Posterior cingulate gyrus (tissue), 11 donors: ENCODE results near the gene SYCP3.

Source experiments
- DNase-seq, 10 donors: peaks; one replicate each; pipeline versions ENCODE4 v3.0.0 to v3.0.0-alpha.2; 2020 to 2021; ENCODE audit warnings: mixed read lengths in 3 of 10
- intact Hi-C: fragments of 100-400 bp; cut with DNase I; formaldehyde crosslinking; loops from one replicate; pipeline ENCODE4 v1.15.1; 2023

Gene SYCP3

GRCh38 chr12:101720118-101720517 lies 19.1 kb downstream of the SYCP3 start:
- intact Hi-C loops, result no loop called here
- DNase-seq, result no peak

GRCh38 chr12:101719566-101719965 lies 19.7 kb downstream of the SYCP3 start:
- intact Hi-C loops, result no loop called here
- no peak for DNase-seq

- intact Hi-C loops, result no loop called here
- DNase-seq, result no peak
These were observed 24.3 kb downstream of the SYCP3 start for GRCh38 chr12:101714877-101715444.

GRCh38 chr12:101713930-101714329 lies 25.3 kb downstream of the SYCP3 start:
- no peak for DNase-seq
- intact Hi-C loops, result no loop called here

GRCh38 chr12:101713059-101713682 lies 26.1 kb downstream of the SYCP3 start:
- DNase-seq, result peak in 3 of 10 donors; percentile 23 to 37 (median 28)
- intact Hi-C loops, result no loop called here

- intact Hi-C loops, result no loop called here
- no peak for DNase-seq
These were observed 29.0 kb downstream of the SYCP3 start for GRCh38 chr12:101710288-101710687.

- intact Hi-C loops, result no loop called here
- DNase-seq, result no peak
These were observed 32.0 kb downstream of the SYCP3 start for GRCh38 chr12:101707131-101707782.

GRCh38 chr12:101706403-101706802 lies 32.9 kb downstream of the SYCP3 start:
- intact Hi-C loops, result no loop called here
- no peak for DNase-seq

- no peak for DNase-seq
- intact Hi-C loops, result no loop called here
These were observed 35.8 kb downstream of the SYCP3 start for GRCh38 chr12:101703487-101703886.

- DNase-seq, result no peak
- intact Hi-C loops, result no loop called here
These were observed 38.9 kb downstream of the SYCP3 start for GRCh38 chr12:101700299-101700820.

GRCh38 chr12:101698800-101699347 lies 40.4 kb downstream of the SYCP3 start:
- intact Hi-C loops, result no loop called here
- peak in 3 of 10 donors; percentile 31 to 77 (median 67) for DNase-seq

- peak; percentile 23 to 87 (median 46) for DNase-seq
- intact Hi-C loops, result no loop called here
These were observed 41.1 kb downstream of the SYCP3 start for GRCh38 chr12:101697930-101698799.

GRCh38 chr12:101697197-101697929 lies 41.9 kb downstream of the SYCP3 start, which contains the start of gene CHPT1:
Gene CHPT1 (plus strand): TSS chr12:101697640. CDS start chr12:101697862, 222 bp downstream.
- intact Hi-C loops, result no loop called here
- peak; percentile 32 to 93 (median 53) for DNase-seq

- intact Hi-C loops, result no loop called here
- peak in 6 of 10 donors; percentile 20 to 84 (median 25) for DNase-seq
These were observed 42.7 kb downstream of the SYCP3 start for GRCh38 chr12:101696251-101697196.

GRCh38 chr12:101695706-101696105 lies 43.6 kb downstream of the SYCP3 start:
- DNase-seq, result no peak
- intact Hi-C loops, result no loop called here

GRCh38 chr12:101694986-101695385 lies 44.3 kb downstream of the SYCP3 start:
- intact Hi-C loops, result no loop called here
- no peak for DNase-seq

GRCh38 chr12:101694297-101694848 lies 44.9 kb downstream of the SYCP3 start:
- intact Hi-C loops, result no loop called here
- DNase-seq, result no peak

- no peak for DNase-seq
- intact Hi-C loops, result no loop called here
These were observed 47.7 kb downstream of the SYCP3 start for GRCh38 chr12:101691503-101692096.
